GM23248 (cell line): ENCODE measurements around the gene DCAF5. TPM values are rescaled to one million over a fixed set of nuclear protein-coding genes. Genes with fewer than 3 reads are reported as not detected.
A peak's percentile ranks its signal among the peaks of the same experiment; 100 is the strongest.

ENCODE experiments used
- DNase-seq: peaks from one replicate; pipeline ENCODE4 v3.0.0-alpha.2; 2015
- H2AFZ ChIP-seq: fragments of 200-600 bp; sonication (generic); 2 replicates; pipeline ENCODE4 v1.6.1; 2016; ENCODE audit warnings: antibody characterized with exemption
- H3F3A ChIP-seq: fragments of 200-600 bp; sonication (generic); 2 replicates; pipeline ENCODE4 v1.6.1; 2016; ENCODE audit warnings: mild to moderate bottlenecking, antibody characterized with exemption, mixed run types; ENCODE audit not compliant: insufficient read depth
- H3K27ac ChIP-seq: fragments of 200-600 bp; sonication (generic); 2 replicates; pipeline ENCODE4 v1.5.1; 2016; ENCODE audit warnings: mild to moderate bottlenecking
- H3K27me3 ChIP-seq: fragments of 200-600 bp; sonication (generic); replicated peaks from 2 replicates; pipeline ENCODE4 v1.6.1; 2016; ENCODE audit warnings: mild to moderate bottlenecking; ENCODE audit not compliant: insufficient read depth
- H3K36me3 ChIP-seq: fragments of 200-600 bp; sonication (generic); 2 replicates; pipeline ENCODE4 v1.6.1; 2016; ENCODE audit warnings: low read depth, mild to moderate bottlenecking
- H3K4me1 ChIP-seq: fragments of 200-600 bp; sonication (generic); 2 replicates; pipeline ENCODE4 v1.6.1; 2016; ENCODE audit warnings: mild to moderate bottlenecking; ENCODE audit not compliant: insufficient read depth
- H3K4me2 ChIP-seq: fragments of 200-600 bp; sonication (generic); one replicate; pipeline ENCODE4 v1.6.1; 2016; ENCODE audit warnings: mild to moderate bottlenecking; ENCODE audit not compliant: unreplicated experiment
- H3K4me3 ChIP-seq: fragments of 200-600 bp; sonication (generic); 2 replicates; pipeline ENCODE4 v1.5.1; 2016; ENCODE audit warnings: mild to moderate bottlenecking
- H3K79me2 ChIP-seq: fragments of 200-600 bp; sonication (generic); 2 replicates; pipeline ENCODE4 v1.6.1; 2016; ENCODE audit warnings: mild to moderate bottlenecking; ENCODE audit not compliant: insufficient read depth
- H3K9ac ChIP-seq: fragments of 200-600 bp; sonication (generic); 2 replicates; pipeline ENCODE4 v1.6.1; 2016; ENCODE audit warnings: mild to moderate bottlenecking
- H3K9me2 ChIP-seq: fragments of 200-600 bp; sonication (generic); 2 replicates; pipeline ENCODE4 v1.6.1; 2016; ENCODE audit warnings: mixed run types, mild to moderate bottlenecking, moderate library complexity; ENCODE audit not compliant: insufficient read depth
- H3K9me3 ChIP-seq: fragments of 200-600 bp; sonication (generic); one replicate; pipeline ENCODE4 v1.6.1; 2017; ENCODE audit warnings: low read depth
- H4K20me1 ChIP-seq: fragments of 200-600 bp; sonication (generic); 2 replicates; pipeline ENCODE4 v1.6.0; 2016; ENCODE audit not compliant: insufficient read depth
- EZH2 ChIP-seq: fragments of 200-600 bp; sonication (generic); IDR thresholded peaks from 2 replicates; pipeline ENCODE4 v1.6.1; 2018; ENCODE audit warnings: antibody characterized with exemption, mild to moderate bottlenecking; ENCODE audit not compliant: insufficient read depth, poor library complexity, severe bottlenecking
- EZH2phosphoT487 ChIP-seq: fragments of 200-600 bp; sonication (generic); IDR thresholded peaks from 2 replicates; pipeline ENCODE4 v1.6.1; 2018; ENCODE audit warnings: antibody characterized with exemption, moderate library complexity, mild to moderate bottlenecking, low read depth; ENCODE audit not compliant: insufficient read depth
- WGBS, 2 experiments: methylation state at CpG; one replicate each; pipeline ENCODE4 v1.1.6; 2015 to 2017; ENCODE audit warnings: low lambda C conversion rate in 2 of 2, low coverage in 1 of 2; ENCODE audit errors: missing lambda C conversion rate in 2 of 2; 5-methylcytosine and 5-hydroxymethylcytosine counted together
- in situ Hi-C: fragments of 300-500 bp; cut with MboI; formaldehyde crosslinking; loops from 2 replicates; pipeline ENCODE4 v1.15.0; 2020
- polyA plus RNA-seq: library from polyadenylated mRNA; unstranded; fragments of >200 nt; fragmentation: Nextera tagmentation; extraction: Ambion mirVana; gene quantifications from 2 replicates; pipeline ENCODE4 v1.2.1, GENCODE V29; 2016
- total RNA-seq: library from RNA; depleted of rRNA; stranded (reverse); fragments of >200 nt; shearing (Covaris generic); gene quantifications from 2 replicates; pipeline ENCODE4 v1.2.3, GENCODE V29; 2014

The DCAF5 gene
- total and polyA plus RNA-seq, 2 experiments from 2014 or later = 24.5 to 26.4 TPM

DNA sequence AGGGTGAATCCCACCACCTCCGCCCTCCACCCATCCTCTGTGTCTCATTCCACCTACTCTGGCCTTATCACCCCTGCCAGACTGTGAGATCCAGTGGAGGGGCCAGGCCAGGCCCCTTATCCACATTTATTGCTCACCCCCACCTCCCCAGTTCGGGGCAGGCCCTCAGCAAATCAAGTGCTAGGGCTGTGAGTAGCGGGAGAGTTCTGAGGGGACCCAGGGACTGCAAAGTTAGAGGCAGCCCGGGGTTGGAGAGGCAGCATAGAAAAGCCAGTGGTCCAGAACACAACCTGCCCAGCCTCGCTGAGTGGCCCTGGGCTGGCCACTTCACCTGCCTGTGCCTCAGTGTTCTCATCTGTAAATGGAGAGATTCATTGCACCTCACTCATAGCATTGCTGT, 146.6 kb downstream of the DCAF5 start:
- no peak for DNase-seq
- peak overlapping the region; percentile 49 for H3K9ac ChIP-seq
- H3K4me2 ChIP-seq = no peak overlapping the region
- no peak overlapping the region for H3K4me3 ChIP-seq
- H3F3A ChIP-seq = peaks cover 13% of the 10 kb centered on the region; the same call in 1 of the 2 replicates
- in situ Hi-C loops = no loop called here
- H2AFZ ChIP-seq = no peak overlapping the region
- no peaks in the 10 kb centered on the region for H3K27me3 ChIP-seq
- no peaks in the 10 kb centered on the region for H3K9me3 ChIP-seq
- no peaks in the 10 kb centered on the region for H4K20me1 ChIP-seq
- TF ChIP-seq EZH2 = no peak
- no peak for TF ChIP-seq EZH2phosphoT487
- WGBS, 2 experiments = 96 to 99% methylated on average over 4 to 5 of the region's 5 CpGs
- H3K9me2 ChIP-seq = no peaks in the 10 kb centered on the region
- H3K4me1 ChIP-seq = peaks cover 18% of the 10 kb centered on the region
- H3K27ac ChIP-seq = peak overlapping the region; percentile 61
- H3K36me3 ChIP-seq = no peaks in the 10 kb centered on the region
- no peaks in the 10 kb centered on the region for H3K79me2 ChIP-seq

DNA sequence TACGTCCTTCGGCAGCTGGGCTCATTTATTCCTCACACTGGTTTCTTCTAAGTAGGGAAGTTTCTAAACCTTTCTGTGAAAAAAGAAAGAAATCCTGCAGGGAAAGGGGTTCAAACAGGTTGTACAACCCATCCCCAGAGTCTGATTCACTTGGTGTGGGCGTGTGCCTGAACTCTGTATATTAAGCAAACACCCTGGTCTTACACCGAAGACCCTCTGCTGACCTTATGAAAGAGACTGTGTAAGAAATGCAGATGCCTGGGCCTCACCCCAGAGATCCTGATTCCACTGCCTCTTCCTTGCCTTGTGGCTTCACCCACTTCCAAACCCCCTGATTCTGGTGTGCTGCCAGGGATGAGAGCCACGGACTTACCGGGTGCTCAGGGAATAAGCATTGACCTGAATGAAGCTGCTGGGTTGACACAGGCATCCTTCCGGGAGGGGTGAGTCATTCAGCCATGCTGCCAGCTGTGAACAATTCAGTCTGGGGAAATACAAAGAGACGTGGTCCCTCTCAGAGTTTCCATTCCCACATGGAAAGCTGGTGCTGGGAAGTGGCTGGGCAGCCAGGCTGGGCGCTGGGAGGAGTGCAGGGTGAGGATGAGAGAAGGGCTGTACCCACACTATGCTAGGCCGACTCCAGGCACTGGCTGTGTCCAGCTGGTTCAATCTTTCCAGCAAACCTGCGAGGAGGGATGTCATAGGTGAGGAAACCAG, 147.3 kb downstream of the DCAF5 start:
- no peaks in the 10 kb centered on the region for H3K9me2 ChIP-seq
- H3F3A ChIP-seq = peaks cover 13% of the 10 kb centered on the region; the same call in 1 of the 2 replicates
- peak overlapping the region; percentile 65 for H3K9ac ChIP-seq
- no peaks in the 10 kb centered on the region for H3K36me3 ChIP-seq
- H3K79me2 ChIP-seq = no peaks in the 10 kb centered on the region
- no peaks in the 10 kb centered on the region for H3K27me3 ChIP-seq
- H3K9me3 ChIP-seq = no peaks in the 10 kb centered on the region
- H2AFZ ChIP-seq = peak overlapping the region; percentile 75
- 23% methylated on average over 11 of the region's 11 CpGs for WGBS, 2 experiments
- no peaks in the 10 kb centered on the region for H4K20me1 ChIP-seq
- peaks cover 18% of the 10 kb centered on the region for H3K4me1 ChIP-seq
- DNase-seq = peak; percentile 97
- peak overlapping the region; percentile 63 for H3K27ac ChIP-seq
- peak overlapping the region; percentile 71 for H3K4me2 ChIP-seq
- H3K4me3 ChIP-seq = peak overlapping the region; percentile 23
- no peak for TF ChIP-seq EZH2
- no peak for TF ChIP-seq EZH2phosphoT487
- in situ Hi-C loops = no loop called here

DNA sequence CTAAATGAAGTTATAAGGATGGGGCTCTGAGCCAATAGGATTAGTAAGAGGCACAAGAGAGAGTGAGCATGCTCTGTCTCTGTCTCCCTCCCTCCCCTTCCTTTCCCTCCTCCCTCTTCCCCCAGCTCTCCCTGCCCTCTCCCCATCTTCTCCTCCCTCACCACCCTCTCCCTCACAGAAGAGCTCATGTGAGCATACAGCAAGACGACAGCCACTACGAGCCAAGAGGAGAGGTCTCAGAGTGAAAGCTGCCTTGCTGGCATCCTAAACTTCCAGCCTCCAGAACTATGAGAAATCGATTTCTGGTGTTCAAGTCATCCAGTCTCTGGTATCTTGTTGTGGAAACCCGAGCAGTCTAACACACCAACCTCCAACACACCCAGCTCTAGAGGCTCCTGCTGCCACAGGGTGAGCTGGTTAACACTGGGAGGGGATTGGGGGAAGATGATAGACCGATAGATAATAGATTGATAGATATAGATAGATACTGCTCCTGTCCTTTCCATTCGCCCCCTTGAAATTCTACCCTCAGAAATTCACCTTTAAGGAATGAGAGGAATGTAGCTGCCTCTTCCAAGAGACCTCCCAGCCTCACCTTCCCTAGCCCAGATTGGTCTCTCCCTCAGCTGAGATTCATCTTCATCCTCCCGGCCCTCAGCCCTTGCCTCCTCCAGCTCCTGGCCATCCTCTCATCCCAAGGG, 148.0 kb downstream of the DCAF5 start:
- H3K4me3 ChIP-seq = peak overlapping the region; percentile 23
- in situ Hi-C loops = no loop called here
- DNase-seq = peak; percentile 65

DNA sequence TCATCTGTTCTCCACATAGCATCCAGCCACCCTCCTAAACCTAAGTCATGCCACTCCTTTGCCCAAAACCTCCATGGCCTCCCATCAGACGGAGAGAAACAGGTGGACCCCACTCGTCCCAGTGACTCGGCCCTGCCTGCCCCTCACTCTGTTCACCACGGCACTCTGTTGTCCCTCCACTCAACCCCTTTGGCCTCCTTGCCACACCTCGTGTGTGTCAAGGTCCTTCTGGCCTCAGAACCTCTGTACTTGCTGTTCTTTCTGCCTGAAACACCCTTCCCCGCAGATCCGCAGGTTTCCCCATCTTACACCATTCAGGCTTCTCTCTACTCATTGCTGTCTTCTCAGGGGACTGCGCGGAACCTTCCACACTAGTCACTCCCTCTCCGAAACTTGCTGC, 149.3 kb downstream of the DCAF5 start:
- in situ Hi-C loops = no loop called here

More for the DNA sequence above, 148.0 kb downstream of the DCAF5 start:
- Histone ChIP-seq H3K9me3 (no peaks in the 10 kb centered on the region), H3K79me2 (no peaks in the 10 kb centered on the region), H2AFZ (peak overlapping the region; percentile 75), H3K9me2 (no peaks in the 10 kb centered on the region), H3K9ac (peak overlapping the region; percentile 65), H3K36me3 (no peaks in the 10 kb centered on the region), H3K4me1 (peaks cover 18% of the 10 kb centered on the region), H3K27ac (peak overlapping the region; percentile 63), H3K27me3 (no peaks in the 10 kb centered on the region), H3F3A (peaks cover 13% of the 10 kb centered on the region; the same call in 1 of the 2 replicates), H4K20me1 (no peaks in the 10 kb centered on the region), H3K4me2 (peak overlapping the region; percentile 71)
- WGBS, 2 experiments = 18 to 25% methylated on average over 7 of the region's 7 CpGs
- TF ChIP-seq EZH2phosphoT487 (no peak), EZH2 (no peak)

More for the DNA sequence above, 149.3 kb downstream of the DCAF5 start:
- H3K4me2 ChIP-seq = no peak overlapping the region
- no peaks in the 10 kb centered on the region for H3K9me3 ChIP-seq
- WGBS, 2 experiments = 89 to 90% methylated on average over 10 of the region's 10 CpGs
- H3K9ac ChIP-seq = no peak overlapping the region
- no peak for DNase-seq
- no peaks in the 10 kb centered on the region for H3K36me3 ChIP-seq
- peaks cover 18% of the 10 kb centered on the region for H3K4me1 ChIP-seq
- no peak overlapping the region for H3K4me3 ChIP-seq
- H3K27ac ChIP-seq = no peak overlapping the region
- TF ChIP-seq EZH2 = no peak
- peaks cover 13% of the 10 kb centered on the region; the same call in 1 of the 2 replicates for H3F3A ChIP-seq
- no peaks in the 10 kb centered on the region for H3K27me3 ChIP-seq
- no peaks in the 10 kb centered on the region for H4K20me1 ChIP-seq
- H3K9me2 ChIP-seq = no peaks in the 10 kb centered on the region
- no peak overlapping the region for H2AFZ ChIP-seq
- no peaks in the 10 kb centered on the region for H3K79me2 ChIP-seq
